SK-N-SH (cell line): ENCODE results near the gene PPEF1.

Experiments
- CHD2 ChIP-seq: fragments of 150-350 bp; IDR thresholded peaks from 2 replicates; pipeline ENCODE4 v1.6.1; 2018; ENCODE audit warnings: low read length; ENCODE audit not compliant: partially characterized antibody
- CTCF ChIP-seq: fragments of 200-600 bp; sonication (generic); IDR thresholded peaks from 2 replicates; pipeline ENCODE4 v1.6.1; 2017; ENCODE audit warnings: antibody characterized with exemption, mild to moderate bottlenecking, moderate library complexity
- FOXM1 ChIP-seq: IDR thresholded peaks from 2 replicates; pipeline ENCODE4 v1.4.0; 2012; ENCODE audit warnings: low read depth, mild to moderate bottlenecking
- GATA2 ChIP-seq: sonication (generic); formaldehyde crosslinking; IDR thresholded peaks from 2 replicates; pipeline ENCODE4 v1.5.0; 2020; ENCODE audit warnings: mild to moderate bottlenecking, missing genetic modification reagents
- JUND ChIP-seq: IDR thresholded peaks from 2 replicates; pipeline ENCODE4 v1.4.0; 2012
- MAX ChIP-seq: IDR thresholded peaks from 2 replicates; pipeline ENCODE4 v1.4.0; 2012; ENCODE audit warnings: low read depth
- RCOR1 ChIP-seq: fragments of 150-350 bp; IDR thresholded peaks from 2 replicates; pipeline ENCODE4 v1.6.1; 2017; ENCODE audit warnings: antibody characterized with exemption, low read length
- YY1 ChIP-seq: IDR thresholded peaks from 2 replicates; pipeline ENCODE4 v1.4.0; 2012; ENCODE audit warnings: low read depth, mild to moderate bottlenecking

- TF ChIP-seq CTCF = no peak
- TF ChIP-seq FOXM1 = no peak
- no peak for TF ChIP-seq YY1
- TF ChIP-seq MAX = no peak
- no peak; the same call in 1 of the 2 replicates for TF ChIP-seq RCOR1
- TF ChIP-seq GATA2 (CRISPR knock-in tag) = no peak
- peak; percentile 15 for TF ChIP-seq CHD2
- no peak for TF ChIP-seq JUND
Observed at GRCh38 chrX:18769364-18769763, 61.9 kb downstream of the PPEF1 start.
